ENCODE results near the gene DLGAP1.
"Not testable (repeated sequence)": the region's sequence is repeated elsewhere in the genome, so short reads cannot be mapped to it uniquely, and the experiment has no call there.

Gene DLGAP1

GRCh38 chr18:3715231-3716080 is 739.7 kb downstream of the DLGAP1 start:
- Histone ChIP-seq H3K4me1 (ENCODE audit: control insufficient read depth, insufficient read depth, low read length) (peaks cover 22% of the 10 kb centered on the region), H3K27me3 (ENCODE audit: control insufficient read depth, insufficient read depth, low read length) (no peaks in the 10 kb centered on the region), H3K9ac (ENCODE audit: low read length) (no peak overlapping the region), H3K9me3 (ENCODE audit: control insufficient read depth, low read length) (no peaks in the 10 kb centered on the region), H3K36me3 (ENCODE audit: control insufficient read depth, insufficient read depth, low read length) (no peaks in the 10 kb centered on the region), H3K4me3 (ENCODE audit: low read length) (no peak overlapping the region)

GRCh38 chr18:3713708-3714107 is 741.4 kb downstream of the DLGAP1 start:
- peaks cover 25% of the 10 kb centered on the region for H3K4me1 ChIP-seq (ENCODE audit: control insufficient read depth, insufficient read depth, low read length)
- H3K9me3 ChIP-seq (ENCODE audit: control insufficient read depth, low read length) = no peaks in the 10 kb centered on the region

GRCh38 chr18:3713166-3713565 is 741.9 kb downstream of the DLGAP1 start:
- H3K27me3 ChIP-seq (ENCODE audit: control insufficient read depth, insufficient read depth, low read length) = no peaks in the 10 kb centered on the region
- peaks cover 25% of the 10 kb centered on the region for H3K4me1 ChIP-seq (ENCODE audit: control insufficient read depth, insufficient read depth, low read length)
- no peaks in the 10 kb centered on the region for H3K36me3 ChIP-seq (ENCODE audit: control insufficient read depth, insufficient read depth, low read length)
- H3K4me3 ChIP-seq (ENCODE audit: low read length) = no peak overlapping the region
- H3K9me3 ChIP-seq (ENCODE audit: control insufficient read depth, low read length) = no peaks in the 10 kb centered on the region
- no peak overlapping the region for H3K9ac ChIP-seq (ENCODE audit: low read length)

More at GRCh38 chr18:3713708-3714107, 741.4 kb downstream of the DLGAP1 start:
- Histone ChIP-seq H3K4me3 (ENCODE audit: low read length) (no peak overlapping the region), H3K27me3 (ENCODE audit: control insufficient read depth, insufficient read depth, low read length) (no peaks in the 10 kb centered on the region), H3K36me3 (ENCODE audit: control insufficient read depth, insufficient read depth, low read length) (no peaks in the 10 kb centered on the region), H3K9ac (ENCODE audit: low read length) (no peak overlapping the region)

- Histone ChIP-seq H3K27me3 (ENCODE audit: control insufficient read depth, insufficient read depth, low read length) (no peaks in the 10 kb centered on the region), H3K9me3 (ENCODE audit: control insufficient read depth, low read length) (no peaks in the 10 kb centered on the region), H3K4me1 (ENCODE audit: control insufficient read depth, insufficient read depth, low read length) (peaks cover 25% of the 10 kb centered on the region), H3K4me3 (ENCODE audit: low read length) (no peak overlapping the region), H3K9ac (ENCODE audit: low read length) (no peak overlapping the region), H3K36me3 (ENCODE audit: control insufficient read depth, insufficient read depth, low read length) (no peaks in the 10 kb centered on the region)
Observed at GRCh38 chr18:3712491-3712890, 742.6 kb downstream of the DLGAP1 start.

GRCh38 chr18:3710712-3711301 is 744.3 kb downstream of the DLGAP1 start:
- no peak overlapping the region for H3K9ac ChIP-seq (ENCODE audit: low read length)

GRCh38 chr18:3709205-3709604 is 745.9 kb downstream of the DLGAP1 start:
- Histone ChIP-seq H3K4me1 (ENCODE audit: control insufficient read depth, insufficient read depth, low read length) (peaks cover 25% of the 10 kb centered on the region), H3K9ac (ENCODE audit: low read length) (no peak overlapping the region), H3K9me3 (ENCODE audit: control insufficient read depth, low read length) (no peaks in the 10 kb centered on the region), H3K36me3 (ENCODE audit: control insufficient read depth, insufficient read depth, low read length) (no peaks in the 10 kb centered on the region), H3K27me3 (ENCODE audit: control insufficient read depth, insufficient read depth, low read length) (no peaks in the 10 kb centered on the region), H3K4me3 (ENCODE audit: low read length) (no peak overlapping the region)

More at GRCh38 chr18:3710712-3711301, 744.3 kb downstream of the DLGAP1 start:
- H3K27me3 ChIP-seq (ENCODE audit: control insufficient read depth, insufficient read depth, low read length) = no peaks in the 10 kb centered on the region
- H3K9me3 ChIP-seq (ENCODE audit: control insufficient read depth, low read length) = no peaks in the 10 kb centered on the region
- no peak overlapping the region for H3K4me3 ChIP-seq (ENCODE audit: low read length)
- H3K4me1 ChIP-seq (ENCODE audit: control insufficient read depth, insufficient read depth, low read length) = peaks cover 25% of the 10 kb centered on the region
- no peaks in the 10 kb centered on the region for H3K36me3 ChIP-seq (ENCODE audit: control insufficient read depth, insufficient read depth, low read length)

GRCh38 chr18:3706279-3707097 is 748.6 kb downstream of the DLGAP1 start:
- Histone ChIP-seq H3K9ac (ENCODE audit: low read length) (no peak overlapping the region), H3K27me3 (ENCODE audit: control insufficient read depth, insufficient read depth, low read length) (no peaks in the 10 kb centered on the region), H3K4me3 (ENCODE audit: low read length) (no peak overlapping the region), H3K9me3 (ENCODE audit: control insufficient read depth, low read length) (no peaks in the 10 kb centered on the region), H3K36me3 (ENCODE audit: control insufficient read depth, insufficient read depth, low read length) (no peaks in the 10 kb centered on the region), H3K4me1 (ENCODE audit: control insufficient read depth, insufficient read depth, low read length) (peaks cover 11% of the 10 kb centered on the region)

GRCh38 chr18:3704556-3705344 is 750.4 kb downstream of the DLGAP1 start:
- Histone ChIP-seq H3K9me3 (ENCODE audit: control insufficient read depth, low read length) (no peaks in the 10 kb centered on the region), H3K4me1 (ENCODE audit: control insufficient read depth, insufficient read depth, low read length) (peaks cover 3% of the 10 kb centered on the region), H3K36me3 (ENCODE audit: control insufficient read depth, insufficient read depth, low read length) (no peaks in the 10 kb centered on the region), H3K4me3 (ENCODE audit: low read length) (no peak overlapping the region), H3K27me3 (ENCODE audit: control insufficient read depth, insufficient read depth, low read length) (no peaks in the 10 kb centered on the region), H3K9ac (ENCODE audit: low read length) (no peak overlapping the region)

GRCh38 chr18:3703732-3704176 is 751.4 kb downstream of the DLGAP1 start:
- no peaks in the 10 kb centered on the region for H3K36me3 ChIP-seq (ENCODE audit: control insufficient read depth, insufficient read depth, low read length)
- H3K4me3 ChIP-seq (ENCODE audit: low read length) = no peak overlapping the region
- H3K9ac ChIP-seq (ENCODE audit: low read length) = no peak overlapping the region
- peaks cover 4% of the 10 kb centered on the region for H3K4me1 ChIP-seq (ENCODE audit: control insufficient read depth, insufficient read depth, low read length)
- no peaks in the 10 kb centered on the region for H3K27me3 ChIP-seq (ENCODE audit: control insufficient read depth, insufficient read depth, low read length)
- H3K9me3 ChIP-seq (ENCODE audit: control insufficient read depth, low read length) = no peaks in the 10 kb centered on the region

- H3K9me3 ChIP-seq (ENCODE audit: control insufficient read depth, low read length); H3K4me3 ChIP-seq (ENCODE audit: low read length); H3K9ac ChIP-seq (ENCODE audit: low read length); H3K36me3 ChIP-seq (ENCODE audit: control insufficient read depth, insufficient read depth, low read length); H3K27me3 ChIP-seq (ENCODE audit: control insufficient read depth, insufficient read depth, low read length); H3K4me1 ChIP-seq (ENCODE audit: control insufficient read depth, insufficient read depth, low read length): not testable (repeated sequence)
Observed at GRCh38 chr18:3699707-3700567, 755.2 kb downstream of the DLGAP1 start.
